Psoas muscle (tissue), 8 donors: ENCODE measurements around the gene MAGI2. TPM values are rescaled to one million over a fixed set of nuclear protein-coding genes. Genes with fewer than 3 reads are reported as not detected.

Experiments used
- ATAC-seq, 4 donors: fragments of 200-7000 bp; cut with Tn5 transposase; one replicate each; pipeline ENCODE4 v1.9.1; 2020; ENCODE audit warnings: moderate library complexity in 3 of 4, mild to moderate bottlenecking in 2 of 4
- DNase-seq, 2 donors: peaks; one replicate each; pipeline ENCODE4 v3.0.0-alpha.2; 2020
- H3K27ac ChIP-seq: fragments of 200-600 bp; one replicate; pipeline ENCODE4 v1.8.0; 2022
- H3K27me3 ChIP-seq, 3 donors: fragments of 200-600 bp in 1 of 3; one replicate each; pipeline versions ENCODE4 v1.6.1 to v1.8.0; 2013 to 2022; ENCODE audit warnings: low read length in 2 of 3, mild to moderate bottlenecking in 2 of 3, moderate library complexity in 1 of 3; ENCODE audit not compliant: insufficient read depth in 3 of 3
- H3K36me3 ChIP-seq, 2 donors: fragments of 200-600 bp in 1 of 2; one replicate each; pipeline versions ENCODE4 v1.6.1 to v1.8.0; 2013 to 2022; ENCODE audit warnings: low read depth in 1 of 2, mild to moderate bottlenecking in 1 of 2, moderate library complexity in 1 of 2; ENCODE audit not compliant: insufficient read depth in 1 of 2
- H3K4me1 ChIP-seq: fragments of 200-600 bp; one replicate; pipeline ENCODE4 v1.8.0; 2022
- H3K4me3 ChIP-seq: fragments of 200-600 bp; one replicate; pipeline ENCODE4 v1.8.0; 2022; ENCODE audit warnings: mild to moderate bottlenecking
- H3K9me3 ChIP-seq: fragments of 200-600 bp; one replicate; pipeline ENCODE4 v1.8.0; 2022
- CTCF ChIP-seq: fragments of 200-600 bp; IDR thresholded peaks from one replicate; pipeline ENCODE4 v1.8.0; 2022; ENCODE audit warnings: antibody characterized with exemption
- WGBS, 3 donors: extraction: QIAGEN DNeasy Blood & Tissue Kit; methylation state at CpG; one replicate each; pipeline versions ENCODE4 v1.1.6 to v1.1.7; 2013; 5-methylcytosine and 5-hydroxymethylcytosine counted together
- intact Hi-C, 2 donors: fragments of 100-400 bp; cut with DNase I; formaldehyde crosslinking; loops; one replicate each; pipeline versions ENCODE4 v1.11.0 to v1.14.2; 2022
- polyA plus RNA-seq, 3 donors: library from polyadenylated mRNA; stranded (reverse); fragments of 200-250 nt; gene quantifications; one replicate each; pipeline ENCODE4 v1.2.3, GENCODE V29; 2013
- total RNA-seq, 4 donors: library from RNA; stranded (reverse); fragmentation: NEBNext Ultra II Directional in 2 of 4; extraction: Animal tissue kit (Norgen Biotek cat#: 25700) in 2 of 4; gene quantifications; one replicate each; pipeline versions ENCODE4 v1.2.1 to v1.2.4, GENCODE V29; 2021 to 2023
- donor health status: healthy with polysubstance abuse.
- donor health status: DM: no; HTN: no; CAD: no; lungs with moderate emphysema.
- donor health status: Bipolar disorder and iron deficiency.
- donor health status: healthy.
- donor health status: DM: yes; HTN: yes; CAD: no.
- donor health status: DM: no; HTN: no; CAD: no.
- donor health status: DM: no; HTN: no; CAD: no.
- donor health status: DM: yes; HTN: yes; CAD: no.

Gene MAGI2
- total and polyA plus RNA-seq, 7 donors: 0.46 to 2.5 (median 1.4) TPM

- DNase-seq (no peak), ATAC-seq (no peak)
- Histone ChIP-seq H3K27ac (no peak overlapping the region), H3K36me3 (no peaks in the 10 kb centered on the region), H3K27me3 (no peaks in the 10 kb centered on the region), H3K4me1 (no peaks in the 10 kb centered on the region), H3K4me3 (no peak overlapping the region), H3K9me3 (no peaks in the 10 kb centered on the region)
- intact Hi-C loops: no loop called here
- TF ChIP-seq CTCF: no peak
- 44 to 54% (median 47%) methylated on average over 1 of the region's 1 CpG for WGBS, 3 donors
These were observed 357.1 kb downstream of the MAGI2 start for GRCh38 chr7:79096361-79096805.

GRCh38 chr7:79093421-79093820, 360.0 kb downstream of the MAGI2 start:
- Histone ChIP-seq H3K27ac (no peak overlapping the region), H3K4me3 (no peak overlapping the region), H3K27me3 (no peaks in the 10 kb centered on the region), H3K4me1 (no peaks in the 10 kb centered on the region), H3K36me3 (no peaks in the 10 kb centered on the region), H3K9me3 (no peaks in the 10 kb centered on the region)
- no peak for DNase-seq
- TF ChIP-seq CTCF: no peak
- intact Hi-C loops: no loop called here
- ATAC-seq: no peak

- TF ChIP-seq CTCF: no peak
- no peak overlapping the region for H3K27ac ChIP-seq
- 60 to 75% (median 72%) methylated on average over 2 of the region's 2 CpGs for WGBS, 3 donors
- H3K27me3 ChIP-seq: no peaks in the 10 kb centered on the region
- no peak for ATAC-seq
- DNase-seq: no peak
- H3K4me3 ChIP-seq: no peak overlapping the region
- intact Hi-C loops: no loop called here
- H3K4me1 ChIP-seq: no peaks in the 10 kb centered on the region
- H3K9me3 ChIP-seq: no peaks in the 10 kb centered on the region
- H3K36me3 ChIP-seq: no peaks in the 10 kb centered on the region
These were observed 361.8 kb downstream of the MAGI2 start for GRCh38 chr7:79091661-79092060.

- Histone ChIP-seq H3K9me3 (no peaks in the 10 kb centered on the region), H3K27ac (no peak overlapping the region), H3K27me3 (no peaks in the 10 kb centered on the region), H3K36me3 (no peaks in the 10 kb centered on the region), H3K4me3 (no peak overlapping the region), H3K4me1 (no peaks in the 10 kb centered on the region)
- no peak for TF ChIP-seq CTCF
- WGBS, 3 donors: 45 to 54% (median 53%) methylated on average over 4 of the region's 4 CpGs
- ATAC-seq: no peak
- intact Hi-C loops: no loop called here
- DNase-seq: no peak
These were observed 362.5 kb downstream of the MAGI2 start for GRCh38 chr7:79091011-79091410.

GRCh38 chr7:79090543-79090942, 362.9 kb downstream of the MAGI2 start:
- no peak for TF ChIP-seq CTCF
- ATAC-seq: no peak
- no peaks in the 10 kb centered on the region for H3K27me3 ChIP-seq
- intact Hi-C loops: no loop called here
- H3K9me3 ChIP-seq: no peaks in the 10 kb centered on the region
- no peak overlapping the region for H3K27ac ChIP-seq
- H3K4me1 ChIP-seq: no peaks in the 10 kb centered on the region
- no peaks in the 10 kb centered on the region for H3K36me3 ChIP-seq
- no peak for DNase-seq
- no peak overlapping the region for H3K4me3 ChIP-seq
- WGBS, 3 donors: 66 to 76% (median 70%) methylated on average over 4 of the region's 4 CpGs
